ENCODE data around the gene SLC25A48. TPM values are rescaled to one million over a fixed set of nuclear protein-coding genes. Genes with fewer than 3 reads are reported as not detected.

Gene SLC25A48
- polyA plus RNA-seq, 2 donors = 0.24 to 1.2 TPM

DNA sequence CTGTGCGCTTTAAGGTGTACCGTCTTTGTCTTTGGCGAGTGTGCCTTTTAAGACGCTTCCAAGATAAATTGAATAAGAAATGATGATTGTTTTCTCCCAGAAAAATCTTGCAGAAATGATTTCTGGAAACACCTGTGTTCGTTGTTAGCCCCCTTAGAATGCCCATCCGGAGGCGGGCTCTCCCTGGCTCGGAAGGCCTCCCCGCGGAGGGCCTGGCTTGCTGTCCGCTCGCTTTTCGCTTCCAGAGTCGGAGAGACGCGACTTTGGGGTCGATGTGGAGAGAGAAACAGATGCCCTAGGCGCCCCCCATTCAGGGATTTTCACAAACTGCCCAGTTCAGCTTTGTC lies 96.5 kb downstream of the SLC25A48 start:
- Histone ChIP-seq H3K36me3 (ENCODE audit: control insufficient read depth in 2 of 2, insufficient read depth in 2 of 2, low read length in 1 of 2) (no peaks in the 10 kb centered on the region), H3K4me3 (ENCODE audit: low read depth in 1 of 2, low read length in 2 of 2) (no peak overlapping the region), H3K27me3 (ENCODE audit: control insufficient read depth in 1 of 2, insufficient read depth in 2 of 2, low read length in 2 of 2) (peaks cover 6% of the 10 kb centered on the region in 2 donors), H3K27ac (ENCODE audit: low read depth in 2 of 2, low read length in 1 of 2) (no peak overlapping the region), H3K4me1 (ENCODE audit: control insufficient read depth in 2 of 2, insufficient read depth in 2 of 2, low read length in 1 of 2) (peaks cover 5 to 7% of the 10 kb centered on the region in 2 donors), H3K9me3 (ENCODE audit: control insufficient read depth in 2 of 2, insufficient read depth in 1 of 2, low read depth in 1 of 2, low read length in 1 of 2) (no peaks in the 10 kb centered on the region)
- WGBS, 2 donors = 48 to 57% methylated on average over 18 of the region's 18 CpGs

DNA sequence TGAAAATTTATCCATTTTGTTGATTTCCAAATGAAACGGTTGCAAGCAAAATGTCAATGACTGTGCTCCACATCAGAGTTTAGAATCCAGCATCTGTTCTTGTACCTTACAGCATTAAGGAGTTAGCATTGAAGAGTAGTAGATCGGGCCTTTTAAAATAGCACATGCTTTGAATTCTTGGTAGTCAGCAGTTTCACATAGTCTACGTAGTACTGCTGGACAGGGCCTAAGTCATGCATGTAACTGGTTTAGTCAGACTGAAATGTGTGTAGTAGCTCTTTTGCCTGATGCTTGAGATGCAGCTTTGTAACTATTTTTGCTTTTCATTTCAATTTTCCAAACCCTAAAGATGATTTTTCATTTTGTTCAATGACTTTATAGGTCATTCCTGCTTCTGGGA lies 100.5 kb downstream of the SLC25A48 start:
- Histone ChIP-seq H3K27me3 (ENCODE audit: control insufficient read depth in 1 of 2, insufficient read depth in 2 of 2, low read length in 2 of 2) (peaks cover 4 to 6% of the 10 kb centered on the region in 2 donors), H3K36me3 (ENCODE audit: control insufficient read depth in 2 of 2, insufficient read depth in 2 of 2, low read length in 1 of 2) (no peaks in the 10 kb centered on the region), H3K4me3 (ENCODE audit: low read depth in 1 of 2, low read length in 2 of 2) (no peak overlapping the region), H3K9me3 (ENCODE audit: control insufficient read depth in 2 of 2, insufficient read depth in 1 of 2, low read depth in 1 of 2, low read length in 1 of 2) (no peaks in the 10 kb centered on the region), H3K4me1 (ENCODE audit: control insufficient read depth in 2 of 2, insufficient read depth in 2 of 2, low read length in 1 of 2) (peaks cover 4 to 5% of the 10 kb centered on the region in 2 donors), H3K27ac (ENCODE audit: low read depth in 2 of 2, low read length in 1 of 2) (no peak overlapping the region)
- whole genome bisulfite sequencing, 2 donors = 65 to 67% methylated on average over 3 of the region's 3 CpGs

DNA sequence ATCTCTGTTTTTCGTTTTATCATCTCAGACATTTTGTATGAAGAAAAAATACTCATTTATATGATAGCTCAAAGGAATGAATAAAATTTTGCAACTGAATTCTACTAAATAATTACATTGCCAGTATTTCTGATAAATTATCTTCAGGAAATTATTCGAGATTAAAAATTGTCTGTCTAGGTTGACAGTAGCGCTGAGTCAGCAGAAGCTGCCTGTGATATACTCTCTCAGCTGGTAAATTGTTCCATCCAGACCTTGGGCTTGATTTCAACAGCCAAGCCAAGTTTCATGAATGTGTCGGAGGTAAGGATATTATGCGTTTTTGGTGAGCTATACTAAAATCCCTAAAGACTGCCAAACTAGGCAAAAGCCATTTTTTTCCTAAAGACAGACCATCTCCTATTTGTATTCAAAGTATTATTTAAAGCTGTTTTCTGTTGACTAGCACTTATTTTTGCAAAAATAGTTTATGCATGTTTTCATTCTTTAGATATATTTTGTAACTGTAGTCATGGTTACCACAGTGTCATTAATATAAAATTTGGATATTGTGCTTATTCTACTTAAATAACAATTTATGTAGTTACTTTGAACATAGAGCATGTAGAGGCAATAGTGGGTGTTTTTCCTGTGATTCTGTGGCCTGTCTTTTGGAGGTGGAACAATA lies 102.9 kb downstream of the SLC25A48 start:
- Histone ChIP-seq H3K36me3 (ENCODE audit: control insufficient read depth in 2 of 2, insufficient read depth in 2 of 2, low read length in 1 of 2) (no peaks in the 10 kb centered on the region), H3K27ac (ENCODE audit: low read depth in 2 of 2, low read length in 1 of 2) (no peak overlapping the region), H3K9me3 (ENCODE audit: control insufficient read depth in 2 of 2, insufficient read depth in 1 of 2, low read depth in 1 of 2, low read length in 1 of 2) (no peaks in the 10 kb centered on the region), H3K27me3 (ENCODE audit: control insufficient read depth in 1 of 2, insufficient read depth in 2 of 2, low read length in 2 of 2) (no peaks in the 10 kb centered on the region), H3K4me1 (ENCODE audit: control insufficient read depth in 2 of 2, insufficient read depth in 2 of 2, low read length in 1 of 2) (no peaks in the 10 kb centered on the region), H3K4me3 (ENCODE audit: low read depth in 1 of 2, low read length in 2 of 2) (no peak overlapping the region)
- 85 to 86% methylated on average over 5 of the region's 5 CpGs for WGBS, 2 donors

Other genes with a start within 250 kb of the SLC25A48 start
- gene IL9, start 61.2 kb downstream of the SLC25A48 start, polyA plus RNA-seq = not detected
- not detected for gene LECT2, start 120.3 kb downstream of the SLC25A48 start, polyA plus RNA-seq
- 10 to 100 TPM; 13.9 to 14.0 TPM for gene TGFBI, start 194.3 kb downstream of the SLC25A48 start, polyA plus RNA-seq